NB4 (cell line): ENCODE measurements around the gene DGKA.
"Not testable (repeated sequence)": the region's sequence is repeated elsewhere in the genome, so short reads cannot be mapped to it uniquely, and the experiment has no call there.

Source experiments
- DNase-seq: peaks from one replicate; pipeline ENCODE4 v3.0.0; 2010; ENCODE audit warnings: low read depth
- H3K4me3 ChIP-seq: one replicate; pipeline ENCODE4 v1.5.1; 2011; ENCODE audit warnings: mild to moderate bottlenecking, low read depth, low read length, moderate library complexity
- MAX ChIP-seq: IDR thresholded peaks from 2 replicates; pipeline ENCODE4 v1.6.1; 2011; ENCODE audit warnings: low read depth, low read length
- MYC ChIP-seq: IDR thresholded peaks from 2 replicates; pipeline ENCODE4 v1.6.1; 2011; ENCODE audit warnings: low read depth, low read length
- POLR2A ChIP-seq: IDR thresholded peaks from 2 replicates; pipeline ENCODE4 v1.6.1; 2011; ENCODE audit warnings: mild to moderate bottlenecking; ENCODE audit not compliant: insufficient read length; ENCODE audit errors: extremely low read depth
- TF ChIP-seq, protein P1 (sequence below): IDR thresholded peaks from one replicate; pipeline ENCODE4 v1.5.1; 2012; ENCODE audit warnings: low read depth, low read length

DGKA gene

GRCh38 chr12:55973599-55974307, 42.8 kb downstream of the DGKA start, which contains the start of gene RAB5B:
Gene RAB5B (plus strand): TSS chr12:55974078. CDS start chr12:55986961, 12,883 bp downstream.
- H3K4me3 ChIP-seq, result peak within 1 kb of the TSS; percentile 96
- TF ChIP-seq POLR2A (peak; percentile 86), MYC (no peak; the same call in 1 of the 2 replicates), MAX (0 out of 2 replicates have a peak, but pooled peaks have one; percentile 34)
- TF ChIP-seq, protein P1, sequence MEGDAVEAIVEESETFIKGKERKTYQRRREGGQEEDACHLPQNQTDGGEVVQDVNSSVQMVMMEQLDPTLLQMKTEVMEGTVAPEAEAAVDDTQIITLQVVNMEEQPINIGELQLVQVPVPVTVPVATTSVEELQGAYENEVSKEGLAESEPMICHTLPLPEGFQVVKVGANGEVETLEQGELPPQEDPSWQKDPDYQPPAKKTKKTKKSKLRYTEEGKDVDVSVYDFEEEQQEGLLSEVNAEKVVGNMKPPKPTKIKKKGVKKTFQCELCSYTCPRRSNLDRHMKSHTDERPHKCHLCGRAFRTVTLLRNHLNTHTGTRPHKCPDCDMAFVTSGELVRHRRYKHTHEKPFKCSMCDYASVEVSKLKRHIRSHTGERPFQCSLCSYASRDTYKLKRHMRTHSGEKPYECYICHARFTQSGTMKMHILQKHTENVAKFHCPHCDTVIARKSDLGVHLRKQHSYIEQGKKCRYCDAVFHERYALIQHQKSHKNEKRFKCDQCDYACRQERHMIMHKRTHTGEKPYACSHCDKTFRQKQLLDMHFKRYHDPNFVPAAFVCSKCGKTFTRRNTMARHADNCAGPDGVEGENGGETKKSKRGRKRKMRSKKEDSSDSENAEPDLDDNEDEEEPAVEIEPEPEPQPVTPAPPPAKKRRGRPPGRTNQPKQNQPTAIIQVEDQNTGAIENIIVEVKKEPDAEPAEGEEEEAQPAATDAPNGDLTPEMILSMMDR, result no peak
- peak; percentile 100 for DNase-seq

- TF ChIP-seq, protein P1, result no peak
- TF ChIP-seq POLR2A, result no peak
- no peak for TF ChIP-seq MAX
- TF ChIP-seq MYC, result no peak
- peak; percentile 72 for DNase-seq
- H3K4me3 ChIP-seq, result peak overlapping the region; percentile 96
Measured at GRCh38 chr12:55974308-55974730, 43.4 kb downstream of the DGKA start.

DNA sequence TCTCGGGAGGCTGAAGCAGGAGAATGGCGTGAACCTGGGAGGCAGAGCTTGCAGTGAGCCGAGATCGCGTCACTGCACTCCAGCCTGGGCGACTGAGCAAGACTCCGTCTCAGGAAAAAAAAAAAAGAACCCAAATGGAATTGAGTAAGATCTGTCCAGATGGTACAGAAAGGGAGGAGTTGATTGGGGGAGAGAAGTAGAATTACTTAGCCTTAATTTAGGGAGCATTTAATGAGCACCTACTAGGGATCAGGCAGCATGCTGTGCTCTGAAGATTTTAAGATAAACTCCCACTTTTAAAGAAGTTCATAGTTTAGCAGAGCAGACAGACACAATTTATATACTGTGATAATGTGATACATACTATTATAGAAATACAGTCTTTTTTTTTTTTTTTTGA, 47.4 kb downstream of the DGKA start:
- peak overlapping the region; percentile 35 for H3K4me3 ChIP-seq
- TF ChIP-seq POLR2A (no peak), MAX (no peak), MYC (no peak; the same call in 1 of the 2 replicates)
- TF ChIP-seq, protein P1, result no peak
- peak; percentile 77 for DNase-seq

DNA sequence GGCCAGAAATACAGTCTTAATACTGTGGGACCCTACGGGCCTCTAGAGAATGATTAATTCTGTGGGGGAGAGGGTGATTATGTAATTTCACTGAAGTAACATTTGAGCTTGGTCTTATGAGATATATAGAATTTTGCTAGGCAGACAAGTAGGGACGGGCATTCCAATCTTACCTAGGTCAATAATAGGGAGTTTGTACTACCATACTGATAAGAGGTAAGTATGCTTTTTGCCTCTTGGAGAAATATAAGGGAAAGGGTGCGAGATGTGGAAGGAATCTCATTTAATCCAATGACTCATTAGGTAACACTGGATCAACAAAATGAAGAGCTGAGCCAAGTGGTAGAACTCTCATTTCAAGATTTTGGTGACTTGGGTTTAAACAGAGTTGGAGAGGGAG, 48.1 kb downstream of the DGKA start:
- TF ChIP-seq MAX (no peak), POLR2A (no peak), MYC (no peak)
- TF ChIP-seq, protein P1, result no peak
- peak; percentile 43 for DNase-seq

DNA sequence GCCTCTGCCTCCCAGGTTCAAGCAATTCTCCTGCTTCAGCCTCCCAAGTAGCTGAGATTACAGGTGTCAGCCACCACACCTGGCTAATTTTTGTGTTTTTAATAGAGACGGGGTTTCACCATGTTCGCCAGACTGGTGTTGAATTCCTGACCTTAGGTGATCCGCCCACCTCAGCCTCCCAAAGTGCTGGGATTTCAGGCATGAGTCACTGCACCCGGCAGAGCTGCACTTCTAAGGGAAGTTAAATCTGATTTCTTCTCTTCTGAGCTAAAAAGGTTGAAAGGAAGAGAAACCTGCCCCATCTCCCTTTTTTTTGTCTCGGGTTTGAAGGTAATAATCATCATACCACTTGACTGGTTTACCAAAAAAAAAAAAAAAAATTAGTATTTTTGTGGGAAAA, 50.9 kb downstream of the DGKA start:
- H3K4me3 ChIP-seq, DNase-seq: not testable (repeated sequence)

More for the DNA sequence above, 48.1 kb downstream of the DGKA start:
- no peak overlapping the region for H3K4me3 ChIP-seq

DNA sequence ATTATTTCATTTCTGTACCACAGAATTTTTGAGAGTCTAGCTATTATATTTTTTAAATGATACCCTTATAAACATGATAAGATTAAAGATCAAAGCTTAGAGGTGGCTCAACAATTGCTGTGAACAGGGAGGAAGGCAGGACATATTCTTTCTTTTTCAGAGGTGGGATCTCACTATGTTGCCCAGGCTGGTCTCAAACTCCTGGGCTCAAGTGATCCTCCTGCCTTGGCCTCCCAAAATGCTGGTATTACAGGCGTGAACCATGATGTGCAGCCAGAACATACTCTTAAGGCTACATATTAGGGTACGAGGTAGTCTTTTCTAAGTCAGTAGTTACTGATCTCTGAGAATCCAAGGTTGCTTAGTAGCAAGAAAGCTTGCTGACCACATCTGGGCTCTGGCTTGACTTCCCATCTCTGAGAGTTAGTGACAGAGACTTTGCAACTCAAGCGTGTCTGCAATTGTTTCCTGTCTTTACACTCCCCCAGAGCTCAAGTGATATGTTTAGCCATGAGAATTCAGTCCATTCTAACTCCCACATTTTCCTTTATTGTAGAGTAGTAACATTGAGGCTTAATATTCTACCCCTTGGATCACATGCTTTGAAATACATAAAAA, 51.5 kb downstream of the DGKA start:
- peak; percentile 93 for DNase-seq
- TF ChIP-seq MYC (peak; percentile 40), MAX (peak; percentile 55; the same call in 1 of the 2 replicates), POLR2A (no peak)
- H3K4me3 ChIP-seq, result no peak overlapping the region
